ENCODE data around the gene SLC39A11.

DNA sequence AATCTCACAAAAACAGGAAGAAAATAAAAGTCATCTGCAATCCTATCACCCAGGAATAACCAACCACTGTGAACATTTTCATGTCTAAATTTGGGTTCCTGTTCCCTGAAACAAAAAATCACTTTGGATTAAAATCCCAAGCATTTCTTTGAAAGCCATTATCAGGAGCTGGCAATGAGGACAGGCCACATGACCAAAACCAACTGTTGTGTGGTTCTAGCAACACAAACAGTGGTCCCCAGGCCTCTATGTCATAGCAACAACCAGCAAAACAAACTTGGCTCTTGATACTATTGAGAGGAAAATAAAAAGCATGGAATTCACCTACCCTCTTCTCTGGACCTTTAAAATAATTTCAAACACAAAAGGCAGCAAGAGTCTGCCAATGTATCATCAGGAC, 252.5 kb downstream of the SLC39A11 start:
- TF ChIP-seq, protein P1, sequence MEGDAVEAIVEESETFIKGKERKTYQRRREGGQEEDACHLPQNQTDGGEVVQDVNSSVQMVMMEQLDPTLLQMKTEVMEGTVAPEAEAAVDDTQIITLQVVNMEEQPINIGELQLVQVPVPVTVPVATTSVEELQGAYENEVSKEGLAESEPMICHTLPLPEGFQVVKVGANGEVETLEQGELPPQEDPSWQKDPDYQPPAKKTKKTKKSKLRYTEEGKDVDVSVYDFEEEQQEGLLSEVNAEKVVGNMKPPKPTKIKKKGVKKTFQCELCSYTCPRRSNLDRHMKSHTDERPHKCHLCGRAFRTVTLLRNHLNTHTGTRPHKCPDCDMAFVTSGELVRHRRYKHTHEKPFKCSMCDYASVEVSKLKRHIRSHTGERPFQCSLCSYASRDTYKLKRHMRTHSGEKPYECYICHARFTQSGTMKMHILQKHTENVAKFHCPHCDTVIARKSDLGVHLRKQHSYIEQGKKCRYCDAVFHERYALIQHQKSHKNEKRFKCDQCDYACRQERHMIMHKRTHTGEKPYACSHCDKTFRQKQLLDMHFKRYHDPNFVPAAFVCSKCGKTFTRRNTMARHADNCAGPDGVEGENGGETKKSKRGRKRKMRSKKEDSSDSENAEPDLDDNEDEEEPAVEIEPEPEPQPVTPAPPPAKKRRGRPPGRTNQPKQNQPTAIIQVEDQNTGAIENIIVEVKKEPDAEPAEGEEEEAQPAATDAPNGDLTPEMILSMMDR (IDR thresholded peaks at IDR 0.05): no peak
- no peak for TF ChIP-seq POLR2A (IDR thresholded peaks at IDR 0.05)

All from testis (tissue), 2 donors.